HepG2 (cell line): ENCODE data around the gene GCSAM.

ENCODE experiments used
- EZH2 ChIP-seq: conservative IDR thresholded peaks from 2 replicates; pipeline ENCODE4 v1.6.1; 2012; ENCODE audit warnings: mild to moderate bottlenecking, low read depth, low read length, moderate library complexity
- GABPA ChIP-seq, 2 experiments: IDR thresholded peaks; 2 replicates each; pipeline ENCODE4 v1.6.1; 2011 to 2016; ENCODE audit warnings: low read depth in 2 of 2, low read length in 1 of 2, missing biosample characterization in 1 of 2, missing genetic modification characterization in 1 of 2
- HOXA7 ChIP-seq: sonication (generic); formaldehyde crosslinking; IDR thresholded peaks from 2 replicates; pipeline ENCODE4 v1.8.1; 2022; ENCODE audit warnings: mild to moderate bottlenecking, missing genetic modification reagents, moderate library complexity
- KLF13 ChIP-seq: sonication (generic); formaldehyde crosslinking; IDR thresholded peaks from 2 replicates; pipeline ENCODE4 v1.4.0; 2020; ENCODE audit warnings: mild to moderate bottlenecking, missing genetic modification reagents
- MEIS2 ChIP-seq: sonication (generic); formaldehyde crosslinking; IDR thresholded peaks from 2 replicates; pipeline ENCODE4 v1.9.0; 2021; ENCODE audit warnings: mild to moderate bottlenecking, missing genetic modification reagents
- NFRKB ChIP-seq: fragments of 450-650 bp; IDR thresholded peaks from 2 replicates; pipeline ENCODE4 v1.6.1; 2017
- TBX3 ChIP-seq: fragments of 450-650 bp; IDR thresholded peaks from 2 replicates; pipeline ENCODE4 v1.6.1; 2017; ENCODE audit warnings: antibody characterized with exemption, mild to moderate bottlenecking, inconsistent platforms, borderline replicate concordance
- ZBTB8A ChIP-seq: sonication (generic); formaldehyde crosslinking; IDR thresholded peaks from 2 replicates; pipeline ENCODE4 v1.4.0; 2020; ENCODE audit warnings: mild to moderate bottlenecking, low read depth, missing genetic modification reagents, borderline replicate concordance
- ZFP36L1 ChIP-seq: sonication (generic); formaldehyde crosslinking; IDR thresholded peaks from 2 replicates; pipeline ENCODE4 v1.8.0; 2022; ENCODE audit warnings: mild to moderate bottlenecking, missing genetic modification reagents, moderate library complexity
- ZFP41 ChIP-seq: sonication (generic); formaldehyde crosslinking; IDR thresholded peaks from 2 replicates; pipeline ENCODE4 v1.4.0; 2020; ENCODE audit warnings: mild to moderate bottlenecking, missing genetic modification reagents, borderline replicate concordance
- TF ChIP-seq, protein P1 (sequence below): sonication (generic); formaldehyde crosslinking; IDR thresholded peaks from 2 replicates; pipeline ENCODE4 v1.5.0; 2020; ENCODE audit warnings: mild to moderate bottlenecking, missing genetic modification reagents, moderate library complexity

DNA sequence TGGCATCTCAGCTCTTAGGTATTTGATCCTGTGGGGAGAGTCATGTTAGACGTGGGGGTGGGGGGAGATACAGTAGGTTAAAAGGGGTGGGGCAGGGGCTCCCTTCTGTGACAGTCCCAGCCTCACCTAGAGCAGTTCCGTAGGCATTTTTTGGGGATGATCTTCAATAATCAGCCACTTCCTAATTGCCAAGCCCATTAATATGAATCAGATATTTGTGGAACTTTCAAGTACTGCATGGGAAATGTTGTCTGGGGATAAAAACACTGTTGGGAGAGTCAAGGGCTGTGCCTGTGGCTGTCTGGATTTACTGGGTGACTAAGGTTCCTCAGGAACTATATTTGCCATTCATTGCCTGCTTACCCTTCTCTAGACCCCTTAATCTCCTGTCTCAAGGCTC, 37.3 kb downstream of the GCSAM start:
- TF ChIP-seq, protein P1, sequence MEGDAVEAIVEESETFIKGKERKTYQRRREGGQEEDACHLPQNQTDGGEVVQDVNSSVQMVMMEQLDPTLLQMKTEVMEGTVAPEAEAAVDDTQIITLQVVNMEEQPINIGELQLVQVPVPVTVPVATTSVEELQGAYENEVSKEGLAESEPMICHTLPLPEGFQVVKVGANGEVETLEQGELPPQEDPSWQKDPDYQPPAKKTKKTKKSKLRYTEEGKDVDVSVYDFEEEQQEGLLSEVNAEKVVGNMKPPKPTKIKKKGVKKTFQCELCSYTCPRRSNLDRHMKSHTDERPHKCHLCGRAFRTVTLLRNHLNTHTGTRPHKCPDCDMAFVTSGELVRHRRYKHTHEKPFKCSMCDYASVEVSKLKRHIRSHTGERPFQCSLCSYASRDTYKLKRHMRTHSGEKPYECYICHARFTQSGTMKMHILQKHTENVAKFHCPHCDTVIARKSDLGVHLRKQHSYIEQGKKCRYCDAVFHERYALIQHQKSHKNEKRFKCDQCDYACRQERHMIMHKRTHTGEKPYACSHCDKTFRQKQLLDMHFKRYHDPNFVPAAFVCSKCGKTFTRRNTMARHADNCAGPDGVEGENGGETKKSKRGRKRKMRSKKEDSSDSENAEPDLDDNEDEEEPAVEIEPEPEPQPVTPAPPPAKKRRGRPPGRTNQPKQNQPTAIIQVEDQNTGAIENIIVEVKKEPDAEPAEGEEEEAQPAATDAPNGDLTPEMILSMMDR (CRISPR knock-in tag) = no peak
- TF ChIP-seq ZFP36L1 (CRISPR knock-in tag) = no peak
- no peak for TF ChIP-seq EZH2
- no peak for TF ChIP-seq KLF13 (CRISPR knock-in tag)
- TF ChIP-seq MEIS2 (CRISPR knock-in tag) = no peak
- TF ChIP-seq ZBTB8A = no peak
- no peak for TF ChIP-seq HOXA7 (CRISPR knock-in tag)
- TF ChIP-seq NFRKB = no peak
- TF ChIP-seq TBX3 = no peak
- TF ChIP-seq GABPA (IDR thresholded peaks at IDR 0.05; ENCODE audit: low read depth, low read length) = no peak
- TF ChIP-seq GABPA (CRISPR knock-in tag; IDR thresholded peaks at IDR 0.05; ENCODE audit: low read depth) = no peak
- no peak for TF ChIP-seq ZFP41
